Gastroesophageal sphincter (tissue), 3 donors: ENCODE data around the gene LPP.

ENCODE experiments used
- POLR2A ChIP-seq, 2 donors: fragments of 450-650 bp; IDR thresholded peaks; one replicate each; pipeline ENCODE4 v1.6.1; 2017; ENCODE audit warnings: antibody characterized with exemption in 2 of 2, mild to moderate bottlenecking in 2 of 2, moderate library complexity in 1 of 2
- TF ChIP-seq, protein P1 (sequence below), 4 experiments: fragments of 200-600 bp in 2 of 4; fragments of 450-650 bp in 2 of 4; sonication (generic) in 1 of 4; IDR thresholded peaks; one replicate each; pipeline ENCODE4 v1.5.1; 2017 to 2019; ENCODE audit warnings: antibody characterized with exemption in 4 of 4, mild to moderate bottlenecking in 2 of 4, moderate library complexity in 2 of 4

GRCh38 chr3:188740010-188740409, 586.1 kb downstream of the LPP start:
- TF ChIP-seq, protein P1, sequence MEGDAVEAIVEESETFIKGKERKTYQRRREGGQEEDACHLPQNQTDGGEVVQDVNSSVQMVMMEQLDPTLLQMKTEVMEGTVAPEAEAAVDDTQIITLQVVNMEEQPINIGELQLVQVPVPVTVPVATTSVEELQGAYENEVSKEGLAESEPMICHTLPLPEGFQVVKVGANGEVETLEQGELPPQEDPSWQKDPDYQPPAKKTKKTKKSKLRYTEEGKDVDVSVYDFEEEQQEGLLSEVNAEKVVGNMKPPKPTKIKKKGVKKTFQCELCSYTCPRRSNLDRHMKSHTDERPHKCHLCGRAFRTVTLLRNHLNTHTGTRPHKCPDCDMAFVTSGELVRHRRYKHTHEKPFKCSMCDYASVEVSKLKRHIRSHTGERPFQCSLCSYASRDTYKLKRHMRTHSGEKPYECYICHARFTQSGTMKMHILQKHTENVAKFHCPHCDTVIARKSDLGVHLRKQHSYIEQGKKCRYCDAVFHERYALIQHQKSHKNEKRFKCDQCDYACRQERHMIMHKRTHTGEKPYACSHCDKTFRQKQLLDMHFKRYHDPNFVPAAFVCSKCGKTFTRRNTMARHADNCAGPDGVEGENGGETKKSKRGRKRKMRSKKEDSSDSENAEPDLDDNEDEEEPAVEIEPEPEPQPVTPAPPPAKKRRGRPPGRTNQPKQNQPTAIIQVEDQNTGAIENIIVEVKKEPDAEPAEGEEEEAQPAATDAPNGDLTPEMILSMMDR (IDR thresholded peaks at IDR 0.05) = no peak
- no peak for TF ChIP-seq POLR2A (IDR thresholded peaks at IDR 0.05)
